ENCODE measurements around the gene TMPRSS9. TPM values are rescaled to one million over a fixed set of nuclear protein-coding genes. Genes with fewer than 3 reads are reported as not detected.

TMPRSS9 gene
- total RNA-seq (1 to 10 TPM in 1 of 5 donors, not detected in 4; 1.1 TPM), polyA plus RNA-seq (not detected)
- long read RNA-seq, donor 1 = 0 reads
- long read RNA-seq, donor 2 = 0 reads
- long read RNA-seq, donor 3, partial matches to known transcripts = 76 of 76 reads
- long read RNA-seq, donor 3, other reads (novel, unspliced or antisense) = 0 of 76 reads
- long read RNA-seq, donor 4 = 0 reads
- long read RNA-seq, donor 5, partial matches to known transcripts = 151 of 151 reads
- long read RNA-seq, donor 5, other reads (novel, unspliced or antisense) = 0 of 151 reads
- long read RNA-seq, donor 6 = 0 reads
- long read RNA-seq, donor 7, partial matches to known transcripts = 96 of 96 reads
- long read RNA-seq, donor 7, other reads (novel, unspliced or antisense) = 0 of 96 reads
- long read RNA-seq, donor 8, partial matches to known transcripts = 136 of 136 reads
- long read RNA-seq, donor 8, other reads (novel, unspliced or antisense) = 0 of 136 reads
- long read RNA-seq, donor 9 = 0 reads
- long read RNA-seq, donor 10, partial matches to known transcripts = 0 of 41 reads
- long read RNA-seq, donor 10, other reads (novel, unspliced or antisense) = 41 of 41 reads

- H3K27me3 ChIP-seq = peaks cover 0 to 69% (median 36%) of the 10 kb centered on the region in 3 donors
- intact Hi-C loops (cut with DNase I; ENCODE audit: low total_unique reads) = no loop called here
- WGBS, 5 donors = 17 to 48% (median 21%) methylated on average over 17 to 44 of the region's 44 CpGs
- TF ChIP-seq POLR2AphosphoS5 (IDR thresholded peaks at IDR 0.05) = no peak
- TF ChIP-seq EP300 (IDR thresholded peaks at IDR 0.05) = no peak
- no peak for TF ChIP-seq CTCF (IDR thresholded peaks at IDR 0.05)
- TF ChIP-seq POLR2A (IDR thresholded peaks at IDR 0.05) = no peak
- no peaks in the 10 kb centered on the region for H3K9me3 ChIP-seq
- no peak for DNase-seq
- H3K36me3 ChIP-seq = peaks cover 0 to 8% (median 2%) of the 10 kb centered on the region in 4 donors
- no peak within 1 kb of the TSS for H3K4me3 ChIP-seq
- H3K4me1 ChIP-seq = peaks cover 0 to 11% (median 4%) of the 10 kb centered on the region in 4 donors
- H3K27ac ChIP-seq = no peak within 1 kb of the TSS
These were observed at the start of gene TMPRSS9 for GRCh38 chr19:2359992-2360685. TMPRSS9 (plus strand) TSS chr19:2360265; CDS start chr19:2389786, 29,521 bp downstream.

- H3K36me3 ChIP-seq = no peaks in the 10 kb centered on the region
- intact Hi-C loops (cut with DNase I; ENCODE audit: low total_unique reads) = no loop called here
- no peak overlapping the region for H3K4me3 ChIP-seq
- no peak for DNase-seq
- no peak overlapping the region for H3K27ac ChIP-seq
- H3K4me1 ChIP-seq = peaks cover 0 to 16% (median 10%) of the 10 kb centered on the region in 4 donors
- H3K9me3 ChIP-seq = peaks cover 0 to 13% (median 8%) of the 10 kb centered on the region in 4 donors
- 81 to 92% (median 90%) methylated on average over 4 of the region's 4 CpGs for WGBS, 5 donors
- H3K27me3 ChIP-seq = peaks cover 7 to 74% (median 57%) of the 10 kb centered on the region in 3 donors
- TF ChIP-seq POLR2AphosphoS5 (IDR thresholded peaks at IDR 0.05) (no peak), CTCF (IDR thresholded peaks at IDR 0.05) (no peak), EP300 (IDR thresholded peaks at IDR 0.05) (no peak), POLR2A (IDR thresholded peaks at IDR 0.05) (no peak)
These were observed 49.0 kb upstream of the TMPRSS9 start for GRCh38 chr19:2311093-2311492.

GRCh38 chr19:2312820-2313501, 47.1 kb upstream of the TMPRSS9 start:
- Histone ChIP-seq H3K36me3 (no peaks in the 10 kb centered on the region), H3K4me1 (peaks cover 0 to 11% (median 5%) of the 10 kb centered on the region in 4 donors), H3K27me3 (peaks cover 0 to 56% (median 39%) of the 10 kb centered on the region in 3 donors), H3K4me3 (no peak overlapping the region), H3K9me3 (peaks cover 0 to 13% (median 8%) of the 10 kb centered on the region in 4 donors), H3K27ac (no peak overlapping the region)
- WGBS, 5 donors = 37 to 81% (median 40%) methylated on average over 12 to 28 of the region's 28 CpGs
- TF ChIP-seq EP300 (IDR thresholded peaks at IDR 0.05) (no peak), POLR2A (IDR thresholded peaks at IDR 0.05) (no peak), POLR2AphosphoS5 (IDR thresholded peaks at IDR 0.05) (no peak), CTCF (IDR thresholded peaks at IDR 0.05) (no peak)
- no peak for DNase-seq
- intact Hi-C loops (cut with DNase I; ENCODE audit: low total_unique reads) = no loop called here
